Smooth muscle cell (in vitro differentiated cells): ENCODE results near the gene NMT2. TPM values are rescaled to one million over a fixed set of nuclear protein-coding genes. Genes with fewer than 3 reads are reported as not detected.

Experiments used
- DNase-seq: peaks from one replicate; lab custom pipeline; 2025; ENCODE audit not compliant: unreplicated experiment; lab: John Stamatoyannopoulos, UW
- H2AFZ ChIP-seq: fragments of 200-600 bp; sonication (generic); 2 replicates; pipeline ENCODE4 v1.6.0; 2016; ENCODE audit warnings: antibody characterized with exemption, low read depth, mild to moderate bottlenecking
- H3F3A ChIP-seq: fragments of 200-600 bp; sonication (generic); 2 replicates; pipeline ENCODE4 v1.6.0; 2017; ENCODE audit warnings: antibody characterized with exemption, low read depth
- H3K27ac ChIP-seq: fragments of 200-600 bp; sonication (generic); 2 replicates; pipeline ENCODE4 v1.5.1; 2016; ENCODE audit warnings: low read depth, mild to moderate bottlenecking
- H3K27me3 ChIP-seq: fragments of 200-600 bp; sonication (generic); 2 replicates; pipeline ENCODE4 v1.6.1; 2016; ENCODE audit warnings: low read depth, mild to moderate bottlenecking
- H3K36me3 ChIP-seq: fragments of 200-600 bp; sonication (generic); 2 replicates; pipeline ENCODE4 v1.5.1; 2016; ENCODE audit warnings: low read depth
- H3K4me1 ChIP-seq: fragments of 200-600 bp; sonication (generic); 2 replicates; pipeline ENCODE4 v1.5.1; 2016; ENCODE audit warnings: low read depth
- H3K4me2 ChIP-seq: fragments of 200-600 bp; sonication (generic); 2 replicates; pipeline ENCODE4 v1.6.0; 2016; ENCODE audit warnings: mild to moderate bottlenecking
- H3K4me3 ChIP-seq: fragments of 200-600 bp; sonication (generic); 2 replicates; pipeline ENCODE4 v1.5.1; 2016; ENCODE audit warnings: mild to moderate bottlenecking
- H3K79me2 ChIP-seq: fragments of 200-600 bp; sonication (generic); 2 replicates; pipeline ENCODE4 v1.6.0; 2016; ENCODE audit warnings: low read depth, mild to moderate bottlenecking
- H3K9ac ChIP-seq: fragments of 200-600 bp; sonication (generic); 2 replicates; pipeline ENCODE4 v1.6.0; 2016; ENCODE audit warnings: low read depth
- H3K9me3 ChIP-seq: fragments of 200-600 bp; sonication (generic); replicated peaks from 2 replicates; pipeline ENCODE4 v1.5.1; 2016; ENCODE audit warnings: low read depth
- H4K20me1 ChIP-seq: fragments of 200-600 bp; sonication (generic); 2 replicates; pipeline ENCODE4 v1.6.0; 2016; ENCODE audit warnings: low read depth
- WGBS: methylation state at CpG from one replicate; pipeline ENCODE4 v1.1.7; 2016; ENCODE audit warnings: low lambda C conversion rate; 5-methylcytosine and 5-hydroxymethylcytosine counted together
- polyA plus RNA-seq: library from polyadenylated mRNA; unstranded; fragments of >200 nt; fragmentation: Nextera tagmentation; extraction: Ambion mirVana; gene quantifications from 2 replicates; pipeline ENCODE4 v1.2.1, GENCODE V29; 2016
- total RNA-seq: library from RNA; depleted of rRNA; stranded (reverse); fragments of >200 nt; gene quantifications from 2 replicates; pipeline ENCODE4 v1.2.3, GENCODE V29; 2014
- TF ChIP-seq, protein P1 (sequence below): fragments of 200-600 bp; sonication (generic); IDR thresholded peaks from 2 replicates; pipeline ENCODE4 v1.5.1; 2017; ENCODE audit warnings: borderline replicate concordance, mild to moderate bottlenecking, antibody characterized with exemption; ENCODE audit not compliant: insufficient read depth, poor library complexity, severe bottlenecking

The NMT2 gene
- total and polyA plus RNA-seq, 2 experiments from 2014 or later, result 9.4 to 9.5 TPM

DNA sequence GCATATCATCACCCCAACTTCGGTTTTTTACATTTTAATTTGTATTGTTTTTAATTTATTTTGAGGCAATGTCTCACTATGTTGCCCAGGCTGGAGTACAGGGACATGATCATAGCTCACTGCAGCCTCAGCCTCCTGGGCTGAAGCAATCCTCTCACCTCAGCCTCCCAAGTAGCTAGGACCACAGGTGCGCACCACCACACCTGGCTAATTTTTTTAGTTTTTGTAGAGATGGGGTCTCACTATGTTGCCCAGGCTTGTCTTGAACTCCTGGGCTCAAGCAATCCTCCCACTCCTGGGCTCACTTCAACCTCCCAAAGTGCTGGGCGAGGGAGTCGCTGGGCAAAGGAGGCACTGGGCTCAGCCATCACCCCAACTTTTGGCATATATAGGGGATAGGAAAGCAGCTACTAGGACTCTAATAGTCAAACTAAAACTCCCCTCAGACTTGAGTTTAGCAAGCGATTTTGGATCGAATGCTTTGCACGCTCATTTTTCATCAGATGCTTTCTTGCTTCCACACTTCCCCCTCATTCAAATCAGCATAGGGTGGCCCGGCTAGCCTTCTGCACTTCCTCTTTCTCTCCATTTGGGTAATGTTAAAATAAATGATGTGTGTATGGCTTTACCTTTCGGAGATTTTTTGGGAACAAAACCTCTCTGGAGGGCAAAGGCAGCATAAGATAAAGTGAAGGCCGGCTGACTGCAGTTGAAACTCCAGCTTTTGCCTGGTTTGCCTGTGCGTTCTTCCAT lies 20.8 kb upstream of the NMT2 start:
- no peak overlapping the region for H2AFZ ChIP-seq
- no peak overlapping the region for H3K27ac ChIP-seq
- TF ChIP-seq, protein P1, sequence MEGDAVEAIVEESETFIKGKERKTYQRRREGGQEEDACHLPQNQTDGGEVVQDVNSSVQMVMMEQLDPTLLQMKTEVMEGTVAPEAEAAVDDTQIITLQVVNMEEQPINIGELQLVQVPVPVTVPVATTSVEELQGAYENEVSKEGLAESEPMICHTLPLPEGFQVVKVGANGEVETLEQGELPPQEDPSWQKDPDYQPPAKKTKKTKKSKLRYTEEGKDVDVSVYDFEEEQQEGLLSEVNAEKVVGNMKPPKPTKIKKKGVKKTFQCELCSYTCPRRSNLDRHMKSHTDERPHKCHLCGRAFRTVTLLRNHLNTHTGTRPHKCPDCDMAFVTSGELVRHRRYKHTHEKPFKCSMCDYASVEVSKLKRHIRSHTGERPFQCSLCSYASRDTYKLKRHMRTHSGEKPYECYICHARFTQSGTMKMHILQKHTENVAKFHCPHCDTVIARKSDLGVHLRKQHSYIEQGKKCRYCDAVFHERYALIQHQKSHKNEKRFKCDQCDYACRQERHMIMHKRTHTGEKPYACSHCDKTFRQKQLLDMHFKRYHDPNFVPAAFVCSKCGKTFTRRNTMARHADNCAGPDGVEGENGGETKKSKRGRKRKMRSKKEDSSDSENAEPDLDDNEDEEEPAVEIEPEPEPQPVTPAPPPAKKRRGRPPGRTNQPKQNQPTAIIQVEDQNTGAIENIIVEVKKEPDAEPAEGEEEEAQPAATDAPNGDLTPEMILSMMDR, result no peak
- WGBS, result 98% methylated on average over 11 of the region's 11 CpGs
- no peaks in the 10 kb centered on the region for H3K4me1 ChIP-seq
- H3K27me3 ChIP-seq, result no peaks in the 10 kb centered on the region
- H3K9ac ChIP-seq, result no peak overlapping the region
- H3K4me3 ChIP-seq, result no peak overlapping the region
- H4K20me1 ChIP-seq, result no peaks in the 10 kb centered on the region
- H3F3A ChIP-seq, result no peaks in the 10 kb centered on the region
- H3K9me3 ChIP-seq, result no peaks in the 10 kb centered on the region
- no peaks in the 10 kb centered on the region for H3K79me2 ChIP-seq
- no peak for DNase-seq
- H3K4me2 ChIP-seq, result no peak overlapping the region
- no peaks in the 10 kb centered on the region for H3K36me3 ChIP-seq

DNA sequence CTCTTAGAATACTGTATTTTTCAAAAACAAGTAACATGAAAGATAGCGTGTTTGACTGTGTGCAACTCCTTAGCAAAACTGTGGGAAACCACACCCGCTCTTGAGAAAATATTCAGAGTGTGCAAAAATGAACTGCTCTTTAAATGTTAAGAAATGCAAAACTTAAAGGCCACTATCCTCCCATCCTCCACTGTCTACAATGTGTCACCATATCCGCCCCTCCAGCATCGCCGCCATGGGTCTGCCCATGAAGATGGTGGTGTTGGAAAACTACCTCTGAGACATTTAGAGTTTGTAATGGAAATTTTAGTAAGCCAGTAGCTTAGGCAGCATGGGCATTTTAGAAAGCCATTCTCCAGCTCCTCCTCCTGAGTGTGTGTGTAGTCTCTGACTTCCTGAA lies 20.1 kb upstream of the NMT2 start:
- 93% methylated on average over 5 of the region's 5 CpGs for WGBS
- H3K36me3 ChIP-seq, result no peaks in the 10 kb centered on the region
- DNase-seq, result no peak
- H3K4me2 ChIP-seq, result no peak overlapping the region
- no peaks in the 10 kb centered on the region for H3K27me3 ChIP-seq
- no peak overlapping the region for H3K9ac ChIP-seq
- no peaks in the 10 kb centered on the region for H4K20me1 ChIP-seq
- H3K79me2 ChIP-seq, result no peaks in the 10 kb centered on the region
- H2AFZ ChIP-seq, result no peak overlapping the region
- H3K4me3 ChIP-seq, result no peak overlapping the region
- H3F3A ChIP-seq, result no peaks in the 10 kb centered on the region
- no peaks in the 10 kb centered on the region for H3K4me1 ChIP-seq
- TF ChIP-seq, protein P1, result no peak
- no peaks in the 10 kb centered on the region for H3K9me3 ChIP-seq
- no peak overlapping the region for H3K27ac ChIP-seq

DNA sequence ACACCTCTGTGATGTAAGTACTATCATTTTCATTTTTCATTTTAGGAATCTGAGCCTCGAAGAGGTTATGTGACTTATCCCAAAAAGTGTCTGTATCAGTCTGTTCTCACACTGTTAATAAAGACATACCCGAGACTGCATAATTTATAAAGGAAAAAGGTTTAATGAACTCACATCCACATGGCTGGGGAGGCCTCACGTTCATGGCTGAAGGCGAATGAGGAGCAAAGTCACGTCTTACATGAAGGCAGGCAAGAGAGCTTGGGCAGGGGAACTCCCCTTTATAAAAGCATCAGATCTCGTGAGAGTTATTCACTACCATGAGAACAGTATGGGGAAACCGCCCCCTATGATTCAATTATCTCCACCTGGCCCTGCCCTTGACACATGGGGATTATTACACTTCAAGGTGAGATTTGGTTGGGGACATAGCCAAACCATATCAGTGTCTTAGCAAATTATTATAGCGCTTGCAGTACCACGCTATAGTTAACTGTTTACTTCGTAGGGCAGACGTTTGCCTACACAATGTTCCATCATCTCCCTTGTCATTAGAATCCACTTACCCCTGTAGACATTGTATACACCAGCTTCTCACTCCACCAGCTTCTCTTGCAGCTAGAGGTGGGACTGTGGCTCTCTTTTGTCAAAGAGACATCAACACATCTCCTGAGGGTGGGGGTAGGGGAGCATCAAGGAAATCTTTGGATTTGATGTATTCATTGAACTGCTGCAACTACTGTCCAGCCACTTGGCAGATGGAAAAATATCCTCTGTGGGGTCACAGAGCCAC lies 15.4 kb upstream of the NMT2 start:
- Histone ChIP-seq H3K9me3 (no peaks in the 10 kb centered on the region), H3K4me1 (no peaks in the 10 kb centered on the region), H3K27me3 (no peaks in the 10 kb centered on the region), H3K27ac (no peak overlapping the region), H3K79me2 (no peaks in the 10 kb centered on the region), H3K4me2 (no peak overlapping the region), H3K4me3 (no peak overlapping the region), H4K20me1 (no peaks in the 10 kb centered on the region), H3F3A (no peaks in the 10 kb centered on the region), H3K9ac (no peak overlapping the region), H3K36me3 (no peaks in the 10 kb centered on the region), H2AFZ (no peak overlapping the region)
- TF ChIP-seq, protein P1, result no peak
- DNase-seq, result no peak
- 90% methylated on average over 11 of the region's 11 CpGs for WGBS
